GM13977 (cell line): ENCODE data around the gene MCIDAS.

Source experiments
- DNase-seq: peaks from one replicate; pipeline ENCODE4 v3.0.0; 2012; ENCODE audit warnings: low spot score
- CTCF ChIP-seq: IDR thresholded peaks from 2 replicates; pipeline ENCODE4 v1.5.1; 2012; ENCODE audit warnings: mild to moderate bottlenecking, control low read depth; ENCODE audit not compliant: insufficient read depth; ENCODE audit errors: extremely low read depth, missing control alignments
- in situ Hi-C: fragments of 300-500 bp; cut with MboI; formaldehyde crosslinking; loops from one replicate; pipeline ENCODE4 v1.12.0; 2022; ENCODE audit warnings: low sequenced_read_pairs, low pct_unique_long_range_greater_than_20kb, mixed read lengths, inconsistent platforms; ENCODE audit not compliant: unreplicated experiment

The MCIDAS gene

GRCh38 chr5:55175781-55176175, 51.3 kb downstream of the MCIDAS start:
- no peak for DNase-seq
- in situ Hi-C loops, result no loop called here
- TF ChIP-seq CTCF, result no peak

- in situ Hi-C loops, result no loop called here
- peak; percentile 34 for DNase-seq
- no peak for TF ChIP-seq CTCF
These were observed 53.4 kb downstream of the MCIDAS start for GRCh38 chr5:55173687-55174230.

GRCh38 chr5:55172937-55173686, 54.0 kb downstream of the MCIDAS start, which contains the start of gene CDC20B:
TSS of gene CDC20B (minus strand) at chr5:55173177. CDS start at chr5:55173000, 177 bp downstream.
- DNase-seq, result peak; percentile 94
- in situ Hi-C loops, result no loop called here
- no peak for TF ChIP-seq CTCF

- in situ Hi-C loops, result no loop called here
- DNase-seq, result peak; percentile 85
- peak; percentile 75 for TF ChIP-seq CTCF
These were observed 54.8 kb downstream of the MCIDAS start for GRCh38 chr5:55172051-55172899.

GRCh38 chr5:55171471-55171870, 55.6 kb downstream of the MCIDAS start:
- in situ Hi-C loops, result no loop called here
- TF ChIP-seq CTCF, result no peak
- DNase-seq, result no peak
